KMS-11 (cell line): ENCODE results near the gene CAPZB.

Source experiments
- H2AFZ ChIP-seq: fragments of 200-600 bp; sonication (generic); 2 replicates; pipeline ENCODE4 v1.6.1; 2016; ENCODE audit warnings: antibody characterized with exemption, mixed run types, low read depth
- H3K27ac ChIP-seq: fragments of 200-600 bp; sonication (generic); 2 replicates; pipeline ENCODE4 v1.6.1; 2016; ENCODE audit warnings: mild to moderate bottlenecking, mixed run types
- H3K27me3 ChIP-seq: fragments of 200-600 bp; sonication (generic); 2 replicates; pipeline ENCODE4 v1.6.1; 2017; ENCODE audit warnings: mild to moderate bottlenecking, low read depth, mixed run types, moderate library complexity; ENCODE audit not compliant: insufficient read depth
- H3K36me3 ChIP-seq: fragments of 200-600 bp; sonication (generic); 2 replicates; pipeline ENCODE4 v1.6.1; 2017; ENCODE audit warnings: mild to moderate bottlenecking, mixed run types; ENCODE audit not compliant: insufficient read depth
- H3K4me1 ChIP-seq: fragments of 200-600 bp; sonication (generic); 2 replicates; pipeline ENCODE4 v1.6.1; 2016; ENCODE audit warnings: mild to moderate bottlenecking, low read depth, mixed run types; ENCODE audit not compliant: poor library complexity, severe bottlenecking
- H3K4me2 ChIP-seq: fragments of 200-600 bp; sonication (generic); 2 replicates; pipeline ENCODE4 v1.7.0; 2016; ENCODE audit warnings: mild to moderate bottlenecking, mixed run types
- H3K4me3 ChIP-seq: fragments of 200-600 bp; sonication (generic); IDR thresholded peaks from 2 replicates; pipeline ENCODE4 v1.6.1; 2017; ENCODE audit warnings: low read depth, low read length, mixed read lengths; ENCODE audit not compliant: insufficient read depth
- H3K79me2 ChIP-seq: fragments of 200-600 bp; sonication (generic); 2 replicates; pipeline ENCODE4 v1.6.1; 2016; ENCODE audit warnings: low read depth, mixed run types; ENCODE audit not compliant: insufficient read depth
- H3K9ac ChIP-seq: fragments of 200-600 bp; sonication (generic); 2 replicates; pipeline ENCODE4 v1.6.1; 2016; ENCODE audit warnings: mild to moderate bottlenecking, mixed run types
- H4K20me1 ChIP-seq: fragments of 200-600 bp; sonication (generic); 2 replicates; pipeline ENCODE4 v1.6.1; 2016; ENCODE audit warnings: mild to moderate bottlenecking, mixed run types; ENCODE audit not compliant: insufficient read depth
- CTCF ChIP-seq: fragments of 200-600 bp; sonication (generic); conservative IDR thresholded peaks from 2 replicates; pipeline ENCODE4 v1.6.1; 2017; ENCODE audit warnings: low read depth, mild to moderate bottlenecking, antibody characterized with exemption, low read length, moderate library complexity, mixed read lengths

The CAPZB gene

GRCh38 chr1:19368964-19369363 lies 116.4 kb downstream of the CAPZB start:
- H3K36me3 ChIP-seq = no peaks in the 10 kb centered on the region
- H3K4me3 ChIP-seq = no peak overlapping the region
- H3K79me2 ChIP-seq = no peaks in the 10 kb centered on the region
- no peaks in the 10 kb centered on the region for H3K27me3 ChIP-seq
- no peaks in the 10 kb centered on the region for H3K4me1 ChIP-seq
- no peak overlapping the region for H3K9ac ChIP-seq
- no peak overlapping the region for H2AFZ ChIP-seq
- H3K27ac ChIP-seq = no peak overlapping the region
- TF ChIP-seq CTCF = no peak
- no peak overlapping the region for H3K4me2 ChIP-seq
- H4K20me1 ChIP-seq = no peaks in the 10 kb centered on the region

GRCh38 chr1:19368050-19368449 lies 117.3 kb downstream of the CAPZB start:
- no peaks in the 10 kb centered on the region for H4K20me1 ChIP-seq
- H3K36me3 ChIP-seq = no peaks in the 10 kb centered on the region
- no peak overlapping the region for H3K9ac ChIP-seq
- H3K4me1 ChIP-seq = no peaks in the 10 kb centered on the region
- no peak overlapping the region for H3K4me2 ChIP-seq
- no peaks in the 10 kb centered on the region for H3K79me2 ChIP-seq
- no peaks in the 10 kb centered on the region for H3K27me3 ChIP-seq
- no peak overlapping the region for H3K4me3 ChIP-seq
- H3K27ac ChIP-seq = no peak overlapping the region
- H2AFZ ChIP-seq = no peak overlapping the region
- no peak for TF ChIP-seq CTCF

- H3K4me2 ChIP-seq = no peak overlapping the region
- H3K36me3 ChIP-seq = no peaks in the 10 kb centered on the region
- H3K27me3 ChIP-seq = no peaks in the 10 kb centered on the region
- H3K79me2 ChIP-seq = no peaks in the 10 kb centered on the region
- no peaks in the 10 kb centered on the region for H4K20me1 ChIP-seq
- no peak overlapping the region for H3K27ac ChIP-seq
- H3K4me1 ChIP-seq = no peaks in the 10 kb centered on the region
- TF ChIP-seq CTCF = no peak
- no peak overlapping the region for H2AFZ ChIP-seq
- no peak overlapping the region for H3K9ac ChIP-seq
- no peak overlapping the region for H3K4me3 ChIP-seq
Observed at GRCh38 chr1:19367584-19368041, 117.7 kb downstream of the CAPZB start.

- H3K4me3 ChIP-seq = no peak overlapping the region
- no peaks in the 10 kb centered on the region for H4K20me1 ChIP-seq
- H3K4me1 ChIP-seq = no peaks in the 10 kb centered on the region
- H3K27me3 ChIP-seq = no peaks in the 10 kb centered on the region
- H2AFZ ChIP-seq = no peak overlapping the region
- no peak for TF ChIP-seq CTCF
- H3K9ac ChIP-seq = no peak overlapping the region
- H3K36me3 ChIP-seq = no peaks in the 10 kb centered on the region
- H3K4me2 ChIP-seq = no peak overlapping the region
- H3K79me2 ChIP-seq = no peaks in the 10 kb centered on the region
- no peak overlapping the region for H3K27ac ChIP-seq
Observed at GRCh38 chr1:19366599-19367536, 118.5 kb downstream of the CAPZB start.
